Astrocyte (in vitro differentiated cells and primary cell): Measurements from ENCODE around the gene CACHD1. TPM values are rescaled to one million over a fixed set of nuclear protein-coding genes. Genes with fewer than 3 reads are reported as not detected.

Experiments
- DNase-seq: peaks from one replicate; pipeline ENCODE4 v3.0.0-alpha.2; 2010; ENCODE audit warnings: low read depth
- FAIRE-seq: peaks from 2 replicates; lab custom pipeline; 2011; peaks lifted over from hg19 to GRCh38; lab: Jason Lieb, UNC
- H2AFZ ChIP-seq: 2 replicates; pipeline ENCODE4 v1.6.0; 2012; ENCODE audit warnings: low read depth, low read length, inconsistent platforms
- H3K27ac ChIP-seq: 2 replicates; pipeline ENCODE4 v1.5.1; 2011; ENCODE audit warnings: low read depth, low read length, inconsistent platforms
- H3K27me3 ChIP-seq: 2 replicates; pipeline ENCODE4 v1.6.0; 2011; ENCODE audit warnings: low read length, inconsistent platforms; ENCODE audit not compliant: insufficient read depth
- H3K36me3 ChIP-seq: 2 replicates; pipeline ENCODE4 v1.5.1; 2011; ENCODE audit warnings: low read length, inconsistent platforms; ENCODE audit not compliant: insufficient read depth
- H3K4me1 ChIP-seq: 2 replicates; pipeline ENCODE4 v1.5.1; 2011; ENCODE audit warnings: low read length, inconsistent platforms; ENCODE audit not compliant: insufficient read depth
- H3K4me2 ChIP-seq: 2 replicates; pipeline ENCODE4 v1.6.0; 2012; ENCODE audit warnings: low read length, inconsistent platforms
- H3K4me3 ChIP-seq: 2 replicates; pipeline ENCODE4 v1.5.1; 2011; ENCODE audit warnings: low read depth, mild to moderate bottlenecking, low read length, inconsistent platforms; ENCODE audit not compliant: insufficient read depth
- H3K79me2 ChIP-seq: 2 replicates; pipeline ENCODE4 v1.6.0; 2012; ENCODE audit warnings: mild to moderate bottlenecking, low read length, inconsistent platforms; ENCODE audit not compliant: insufficient read depth
- H3K9ac ChIP-seq: 2 replicates; pipeline ENCODE4 v1.6.0; 2012; ENCODE audit warnings: mild to moderate bottlenecking, low read length, inconsistent platforms
- H3K9me3 ChIP-seq: 2 replicates; pipeline ENCODE4 v1.5.1; 2012; ENCODE audit warnings: low read depth, mild to moderate bottlenecking, low read length, inconsistent platforms; ENCODE audit not compliant: insufficient read depth
- H4K20me1 ChIP-seq: 2 replicates; pipeline ENCODE4 v1.6.0; 2012; ENCODE audit warnings: low read length, inconsistent platforms; ENCODE audit not compliant: insufficient read depth
- H3K27ac Mint-ChIP-seq: one replicate; pipeline ENCODE4 v1.8.0; 2021; ENCODE audit warnings: mild to moderate bottlenecking, mixed read lengths; ENCODE audit not compliant: unreplicated experiment
- H3K27me3 Mint-ChIP-seq: one replicate; pipeline ENCODE4 v1.8.0; 2021; ENCODE audit warnings: low read depth, mixed read lengths; ENCODE audit not compliant: unreplicated experiment
- H3K36me3 Mint-ChIP-seq: one replicate; pipeline ENCODE4 v1.8.0; 2021; ENCODE audit warnings: low read depth, mixed read lengths; ENCODE audit not compliant: unreplicated experiment
- H3K4me1 Mint-ChIP-seq: one replicate; pipeline ENCODE4 v1.8.0; 2021; ENCODE audit warnings: low read depth, mixed read lengths; ENCODE audit not compliant: unreplicated experiment
- H3K4me3 Mint-ChIP-seq: one replicate; pipeline ENCODE4 v1.8.0; 2021; ENCODE audit warnings: mild to moderate bottlenecking, moderate library complexity, mixed read lengths; ENCODE audit not compliant: unreplicated experiment
- H3K9me3 Mint-ChIP-seq: one replicate; pipeline ENCODE4 v1.8.0; 2021; ENCODE audit warnings: mild to moderate bottlenecking, mixed read lengths; ENCODE audit not compliant: unreplicated experiment
- EZH2 ChIP-seq: IDR thresholded peaks from 2 replicates; pipeline ENCODE4 v1.6.1; 2012; ENCODE audit warnings: mild to moderate bottlenecking, low read length, inconsistent platforms; ENCODE audit not compliant: insufficient read depth
- total RNA-seq: library from RNA; stranded (reverse); gene quantifications from 2 replicates; pipeline ENCODE4 v1.2.1, GENCODE V29; 2021
- TF ChIP-seq, protein P1 (sequence below): IDR thresholded peaks from 2 replicates; pipeline ENCODE4 v1.5.1; 2011; ENCODE audit warnings: low read depth, mild to moderate bottlenecking, inconsistent platforms, low read length, moderate library complexity; ENCODE audit not compliant: insufficient read depth

Gene CACHD1
- total RNA-seq, 1 donor from 2014 or later, result 21.2 TPM

DNA sequence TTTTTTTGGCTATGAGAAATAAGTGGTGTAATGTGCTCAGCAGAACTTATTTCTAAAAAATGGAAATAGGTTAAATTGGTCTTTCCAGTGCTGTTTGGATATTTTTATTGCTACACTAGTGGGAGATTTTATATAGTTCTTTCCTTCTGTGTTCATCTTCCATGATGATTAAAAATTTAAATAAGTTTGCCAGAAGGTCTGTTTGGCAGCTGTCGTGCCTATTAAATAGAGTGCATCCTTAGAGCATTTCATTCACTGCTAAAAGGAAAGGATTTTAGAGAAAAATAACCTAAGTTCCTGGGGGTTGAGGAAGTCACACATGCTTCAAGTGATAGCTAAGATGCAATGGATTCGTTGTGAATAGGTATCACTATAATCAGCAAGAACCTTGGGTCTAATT lies 245.3 kb downstream of the CACHD1 start:
- no peaks in the 10 kb centered on the region for H3K4me1 ChIP-seq
- Mint-ChIP-seq H3K36me3 (no peaks in the 10 kb centered on the region), H3K27ac (no peak overlapping the region), H3K4me1 (no peaks in the 10 kb centered on the region), H3K4me3 (no peak overlapping the region), H3K27me3 (peaks cover 4% of the 10 kb centered on the region), H3K9me3 (peaks cover 14% of the 10 kb centered on the region)
- FAIRE-seq (no peak), DNase-seq (no peak)
- no peak overlapping the region for H2AFZ ChIP-seq
- no peaks in the 10 kb centered on the region for H3K36me3 ChIP-seq
- H3K4me3 ChIP-seq, result no peak overlapping the region
- H3K27me3 ChIP-seq, result peaks cover 2% of the 10 kb centered on the region
- H4K20me1 ChIP-seq, result no peaks in the 10 kb centered on the region
- H3K9me3 ChIP-seq, result peaks cover 3% of the 10 kb centered on the region
- no peaks in the 10 kb centered on the region for H3K79me2 ChIP-seq
- no peak overlapping the region for H3K9ac ChIP-seq
- H3K27ac ChIP-seq, result no peak overlapping the region
- TF ChIP-seq, protein P1, sequence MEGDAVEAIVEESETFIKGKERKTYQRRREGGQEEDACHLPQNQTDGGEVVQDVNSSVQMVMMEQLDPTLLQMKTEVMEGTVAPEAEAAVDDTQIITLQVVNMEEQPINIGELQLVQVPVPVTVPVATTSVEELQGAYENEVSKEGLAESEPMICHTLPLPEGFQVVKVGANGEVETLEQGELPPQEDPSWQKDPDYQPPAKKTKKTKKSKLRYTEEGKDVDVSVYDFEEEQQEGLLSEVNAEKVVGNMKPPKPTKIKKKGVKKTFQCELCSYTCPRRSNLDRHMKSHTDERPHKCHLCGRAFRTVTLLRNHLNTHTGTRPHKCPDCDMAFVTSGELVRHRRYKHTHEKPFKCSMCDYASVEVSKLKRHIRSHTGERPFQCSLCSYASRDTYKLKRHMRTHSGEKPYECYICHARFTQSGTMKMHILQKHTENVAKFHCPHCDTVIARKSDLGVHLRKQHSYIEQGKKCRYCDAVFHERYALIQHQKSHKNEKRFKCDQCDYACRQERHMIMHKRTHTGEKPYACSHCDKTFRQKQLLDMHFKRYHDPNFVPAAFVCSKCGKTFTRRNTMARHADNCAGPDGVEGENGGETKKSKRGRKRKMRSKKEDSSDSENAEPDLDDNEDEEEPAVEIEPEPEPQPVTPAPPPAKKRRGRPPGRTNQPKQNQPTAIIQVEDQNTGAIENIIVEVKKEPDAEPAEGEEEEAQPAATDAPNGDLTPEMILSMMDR, result no peak
- no peak for TF ChIP-seq EZH2
- no peak overlapping the region for H3K4me2 ChIP-seq

DNA sequence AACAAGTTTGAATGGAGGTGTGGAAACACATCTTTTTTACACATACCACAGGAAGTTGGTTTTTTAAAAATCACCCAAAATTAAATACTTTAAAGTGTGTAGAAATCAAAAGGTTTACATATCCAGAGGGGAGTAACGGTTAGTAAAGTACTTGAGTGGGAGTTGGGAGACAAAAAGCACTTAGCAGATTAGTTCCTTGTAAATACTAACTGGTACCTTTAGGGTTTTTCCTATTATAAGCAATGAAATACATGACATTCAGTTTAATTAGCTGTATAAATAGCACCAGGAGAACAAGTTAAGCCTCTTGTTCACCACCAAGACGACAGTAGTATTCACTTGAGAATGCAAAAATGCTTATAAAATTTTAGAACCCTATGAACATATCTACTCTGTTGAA lies 251.2 kb downstream of the CACHD1 start:
- Histone ChIP-seq H3K4me3 (no peak overlapping the region), H3K27ac (no peak overlapping the region), H3K27me3 (peaks cover 12% of the 10 kb centered on the region), H3K79me2 (no peaks in the 10 kb centered on the region), H4K20me1 (no peaks in the 10 kb centered on the region), H3K4me2 (no peak overlapping the region), H2AFZ (no peak overlapping the region), H3K4me1 (no peaks in the 10 kb centered on the region), H3K36me3 (no peaks in the 10 kb centered on the region), H3K9me3 (peaks cover 3% of the 10 kb centered on the region), H3K9ac (no peak overlapping the region)
- Mint-ChIP-seq H3K27ac (no peak overlapping the region), H3K4me1 (no peaks in the 10 kb centered on the region), H3K27me3 (peaks cover 18% of the 10 kb centered on the region), H3K36me3 (no peaks in the 10 kb centered on the region), H3K4me3 (no peak overlapping the region), H3K9me3 (peaks cover 14% of the 10 kb centered on the region)
- FAIRE-seq, result no peak
- DNase-seq, result no peak
- TF ChIP-seq, protein P1, result no peak
- no peak for TF ChIP-seq EZH2

GRCh38 chr1:64721576-64722145 lies 251.7 kb downstream of the CACHD1 start:
- no peaks in the 10 kb centered on the region for H4K20me1 ChIP-seq
- no peaks in the 10 kb centered on the region for H3K79me2 ChIP-seq
- peaks cover 3% of the 10 kb centered on the region for H3K9me3 ChIP-seq
- Mint-ChIP-seq H3K27ac (no peak overlapping the region), H3K27me3 (peaks cover 18% of the 10 kb centered on the region), H3K36me3 (no peaks in the 10 kb centered on the region), H3K4me3 (no peak overlapping the region), H3K4me1 (no peaks in the 10 kb centered on the region), H3K9me3 (peaks cover 14% of the 10 kb centered on the region)
- no peaks in the 10 kb centered on the region for H3K36me3 ChIP-seq
- H3K4me3 ChIP-seq, result no peak overlapping the region
- no peak overlapping the region for H3K4me2 ChIP-seq
- no peak for DNase-seq
- no peak overlapping the region for H3K9ac ChIP-seq
- peaks cover 12% of the 10 kb centered on the region for H3K27me3 ChIP-seq
- TF ChIP-seq, protein P1, result no peak
- TF ChIP-seq EZH2, result no peak
- FAIRE-seq, result no peak
- H2AFZ ChIP-seq, result no peak overlapping the region
- H3K4me1 ChIP-seq, result no peaks in the 10 kb centered on the region
- H3K27ac ChIP-seq, result no peak overlapping the region
